Mucosa of descending colon (tissue), 3 donors: ENCODE data around the gene CAPZB. TPM values are rescaled to one million over a fixed set of nuclear protein-coding genes. Genes with fewer than 3 reads are reported as not detected.

Source experiments
- ATAC-seq: fragments of 200-7000 bp; cut with Tn5 transposase; one replicate; pipeline ENCODE4 v1.9.1; 2020; ENCODE audit warnings: mild to moderate bottlenecking, moderate library complexity
- DNase-seq, 3 donors: peaks; one replicate each; pipeline ENCODE4 v3.0.0-alpha.2; 2020
- H3K36me3 ChIP-seq: fragments of 200-600 bp; one replicate; pipeline ENCODE4 v1.8.0; 2021; ENCODE audit warnings: low read depth, mild to moderate bottlenecking
- H3K4me1 ChIP-seq: fragments of 200-600 bp; one replicate; pipeline ENCODE4 v1.8.0; 2021; ENCODE audit warnings: low read depth, mild to moderate bottlenecking
- H3K4me3 ChIP-seq: fragments of 200-600 bp; one replicate; pipeline ENCODE4 v1.8.0; 2021; ENCODE audit warnings: mild to moderate bottlenecking
- H3K9me3 ChIP-seq: fragments of 200-600 bp; one replicate; pipeline ENCODE4 v1.8.0; 2021; ENCODE audit warnings: mild to moderate bottlenecking
- CTCF ChIP-seq: fragments of 200-600 bp; IDR thresholded peaks from one replicate; pipeline ENCODE4 v1.8.0; 2022; ENCODE audit warnings: antibody characterized with exemption, mild to moderate bottlenecking
- intact Hi-C, 2 donors: fragments of 100-400 bp; cut with DNase I in 1 of 2; cut with micrococcal nuclease in 1 of 2; formaldehyde crosslinking; loops; one replicate each; pipeline versions ENCODE4 v1.11.0 to v1.11.1; 2022; cut with DNase I, micrococcal nuclease
- total RNA-seq, 3 donors: library from RNA; stranded (reverse); fragmentation: NEBNext Ultra II Directional in 2 of 3; extraction: Animal tissue kit (Norgen Biotek cat#: 25700) in 2 of 3; gene quantifications; one replicate each; pipeline versions ENCODE4 v1.2.1 to v1.2.4, GENCODE V29; 2021 to 2023
- donor health status: DM: no; HTN: no; CAD: no; lungs with moderate emphysema.
- donor health status: DM: no; HTN: no; CAD: no.
- donor health status: DM: no; HTN: yes; CAD: no.

The CAPZB gene
- total RNA-seq, 3 donors from 2014 or later, result 346 to 393 (median 381) TPM

- H3K9me3 ChIP-seq, result no peaks in the 10 kb centered on the region
- H3K36me3 ChIP-seq, result no peaks in the 10 kb centered on the region
- no peak overlapping the region for H3K4me3 ChIP-seq
- intact Hi-C loops, result no loop called here
- TF ChIP-seq CTCF, result no peak
- no peak for DNase-seq
- H3K4me1 ChIP-seq, result peaks cover 5% of the 10 kb centered on the region
- ATAC-seq, result no peak
Observed at GRCh38 chr1:19409477-19410341, 75.6 kb downstream of the CAPZB start.

GRCh38 chr1:19407494-19408096 is 77.7 kb downstream of the CAPZB start:
- DNase-seq (no peak), ATAC-seq (no peak)
- H3K36me3 ChIP-seq, result no peaks in the 10 kb centered on the region
- H3K4me3 ChIP-seq, result no peak overlapping the region
- no peaks in the 10 kb centered on the region for H3K9me3 ChIP-seq
- TF ChIP-seq CTCF, result no peak
- peaks cover 7% of the 10 kb centered on the region for H3K4me1 ChIP-seq
- intact Hi-C loops, result no loop called here

- intact Hi-C loops, result no loop called here
- no peak overlapping the region for H3K4me3 ChIP-seq
- no peak for DNase-seq
- no peak for TF ChIP-seq CTCF
- H3K4me1 ChIP-seq, result peaks cover 10% of the 10 kb centered on the region
- H3K36me3 ChIP-seq, result no peaks in the 10 kb centered on the region
- H3K9me3 ChIP-seq, result no peaks in the 10 kb centered on the region
- no peak for ATAC-seq
Observed at GRCh38 chr1:19406680-19407079, 78.7 kb downstream of the CAPZB start.

GRCh38 chr1:19405761-19406487 is 79.4 kb downstream of the CAPZB start:
- ATAC-seq, result peak; percentile 20

More at GRCh38 chr1:19405761-19406487, 79.4 kb downstream of the CAPZB start:
- no peaks in the 10 kb centered on the region for H3K9me3 ChIP-seq
- no peak for TF ChIP-seq CTCF
- H3K4me3 ChIP-seq, result no peak overlapping the region
- H3K4me1 ChIP-seq, result peaks cover 10% of the 10 kb centered on the region
- DNase-seq, result no peak
- H3K36me3 ChIP-seq, result no peaks in the 10 kb centered on the region
- intact Hi-C loops, result no loop called here
